GM21737 (cell line): ENCODE measurements around the gene CALML4.
"Not testable (repeated sequence)": the region's sequence is repeated elsewhere in the genome, so short reads cannot be mapped to it uniquely, and the experiment has no call there.

Experiments used
- ATAC-seq: cut with Tn5 transposase; IDR thresholded peaks from one replicate; pipeline ENCODE4 v1.9.1; 2021; ENCODE audit warnings: mild to moderate bottlenecking, moderate library complexity; ENCODE audit not compliant: unreplicated experiment

The CALML4 gene

GRCh38 chr15:68225442-68225841 lies 20.3 kb upstream of the CALML4 start:
- not testable (repeated sequence) for ATAC-seq

GRCh38 chr15:68224546-68225250 lies 19.6 kb upstream of the CALML4 start:
- no peak for ATAC-seq

GRCh38 chr15:68224108-68224507 lies 19.0 kb upstream of the CALML4 start:
- ATAC-seq, result no peak

GRCh38 chr15:68223171-68223570 lies 18.0 kb upstream of the CALML4 start:
- no peak for ATAC-seq

- ATAC-seq, result not testable (repeated sequence)
Observed at GRCh38 chr15:68222432-68222743, 17.3 kb upstream of the CALML4 start.

- ATAC-seq, result not testable (repeated sequence)
Observed at GRCh38 chr15:68221530-68222431, 16.6 kb upstream of the CALML4 start.

- no peak for ATAC-seq
Observed at GRCh38 chr15:68220967-68221366, 15.8 kb upstream of the CALML4 start.

- no peak for ATAC-seq
Observed at GRCh38 chr15:68220489-68220888, 15.4 kb upstream of the CALML4 start.

GRCh38 chr15:68218847-68219798 lies 14.0 kb upstream of the CALML4 start:
- ATAC-seq, result no peak

- ATAC-seq, result no peak
Observed at GRCh38 chr15:68218331-68218730, 13.2 kb upstream of the CALML4 start.

- no peak for ATAC-seq
Observed at GRCh38 chr15:68217341-68217740, 12.2 kb upstream of the CALML4 start.

GRCh38 chr15:68214838-68215254 lies 9.7 kb upstream of the CALML4 start:
- no peak for ATAC-seq

- ATAC-seq, result no peak
Observed at GRCh38 chr15:68213991-68214837, 9.1 kb upstream of the CALML4 start.

- not testable (repeated sequence) for ATAC-seq
Observed at GRCh38 chr15:68213491-68213845, 8.3 kb upstream of the CALML4 start.

GRCh38 chr15:68211656-68212320 lies 6.7 kb upstream of the CALML4 start:
- no peak for ATAC-seq

GRCh38 chr15:68210821-68211655 lies 5.9 kb upstream of the CALML4 start:
- no peak for ATAC-seq

- ATAC-seq, result no peak
Observed at GRCh38 chr15:68210409-68210756, 5.3 kb upstream of the CALML4 start.

- ATAC-seq, result peak; percentile 44
Observed at GRCh38 chr15:68209735-68210408, 4.7 kb upstream of the CALML4 start.
